A549 treated with AZD2906 at 1 μM for 4 hours (cell line): ENCODE measurements around the gene LRRC58. TPM values are rescaled to one million over a fixed set of nuclear protein-coding genes. Genes with fewer than 3 reads are reported as not detected.

ENCODE experiments used
- total RNA-seq: library from RNA; stranded (reverse); fragments of 200-300 nt; extraction: Qiagen RNA extraction; gene quantifications from 5 replicates; pipeline ENCODE4 v1.2.3, GENCODE V29; 2022

LRRC58 gene
- 12.5 to 14.8 TPM (median 14.2 TPM) in 5 replicates for total RNA-seq

DNA sequence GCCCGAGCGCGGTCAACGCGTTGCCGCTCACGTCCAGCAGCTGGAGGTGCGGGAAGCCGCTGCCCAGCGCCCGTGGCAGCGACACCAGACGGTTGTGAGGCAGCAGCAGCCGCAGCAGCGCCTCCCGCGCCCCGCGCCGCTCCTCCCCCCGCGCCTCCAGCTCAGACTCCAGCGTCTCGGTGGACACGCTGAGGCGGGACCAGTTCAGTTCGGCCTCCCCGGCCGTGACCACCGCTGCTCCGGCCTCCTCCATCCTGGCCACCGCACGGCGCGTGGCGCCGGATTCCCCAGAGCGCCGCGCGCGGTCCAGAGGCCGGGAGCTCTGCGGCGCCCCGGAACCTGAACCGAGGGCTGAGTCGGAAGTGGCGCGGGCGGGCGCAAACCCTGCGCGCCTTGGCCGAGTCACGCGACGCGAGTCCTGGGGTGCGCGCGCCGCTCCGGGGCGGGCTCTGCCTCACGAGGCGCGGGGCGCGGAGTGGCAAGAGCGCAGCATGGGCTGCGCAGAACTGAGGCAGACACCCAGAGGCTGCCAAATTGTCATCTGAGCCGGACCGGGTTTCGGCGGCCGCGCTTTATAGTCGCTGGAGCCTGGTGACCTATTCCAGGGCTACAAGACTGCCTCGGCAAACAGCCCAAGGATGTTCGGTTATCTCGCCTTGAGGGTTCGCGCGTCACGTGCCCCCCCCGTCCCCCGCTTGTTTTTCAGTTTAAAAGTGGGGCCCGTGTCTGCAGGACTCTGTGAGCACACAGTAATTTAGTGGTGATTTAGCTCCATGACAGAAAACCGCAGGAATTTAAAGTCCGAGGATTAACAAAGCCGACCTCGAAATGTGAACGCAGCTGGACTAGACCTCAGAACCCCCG, at the start of gene LRRC58:
Gene LRRC58, minus strand, starts transcription at position 364 of the 864 bp plus-strand sequence. Its CDS starts 111 bp downstream, at position 253.

GRCh38 chr3:120284747-120285507, 64.2 kb downstream of the LRRC58 start, which contains the start of gene GPR156:
Gene GPR156 (minus strand): TSS chr3:120285222. CDS start chr3:120244098, 41,124 bp downstream.

Other genes starting within 250 kb of the LRRC58 start
- gene GPR156, start 64.1 kb downstream of the LRRC58 start, total RNA-seq = 0.30 to 0.39 TPM (median 0.33 TPM) in 5 replicates
- gene FSTL1, start 101.6 kb upstream of the LRRC58 start, total RNA-seq = 41.7 to 65.9 TPM (median 62.0 TPM) in 5 replicates
- gene NDUFB4, start 247.0 kb upstream of the LRRC58 start, total RNA-seq = 205 to 241 TPM (median 211 TPM) in 5 replicates